Placental pericyte (primary cell): ENCODE measurements around the gene IL1RL1. TPM values are rescaled to one million over a fixed set of nuclear protein-coding genes. Genes with fewer than 3 reads are reported as not detected.

ENCODE experiments used
- total RNA-seq: library from RNA; depleted of rRNA; stranded (reverse); fragments of >200 nt; gene quantifications from 2 replicates; pipeline ENCODE4 v1.2.3, GENCODE V29; 2012

The IL1RL1 gene
- total RNA-seq: 0.22 and 0.57 TPM in 2 replicates

DNA sequence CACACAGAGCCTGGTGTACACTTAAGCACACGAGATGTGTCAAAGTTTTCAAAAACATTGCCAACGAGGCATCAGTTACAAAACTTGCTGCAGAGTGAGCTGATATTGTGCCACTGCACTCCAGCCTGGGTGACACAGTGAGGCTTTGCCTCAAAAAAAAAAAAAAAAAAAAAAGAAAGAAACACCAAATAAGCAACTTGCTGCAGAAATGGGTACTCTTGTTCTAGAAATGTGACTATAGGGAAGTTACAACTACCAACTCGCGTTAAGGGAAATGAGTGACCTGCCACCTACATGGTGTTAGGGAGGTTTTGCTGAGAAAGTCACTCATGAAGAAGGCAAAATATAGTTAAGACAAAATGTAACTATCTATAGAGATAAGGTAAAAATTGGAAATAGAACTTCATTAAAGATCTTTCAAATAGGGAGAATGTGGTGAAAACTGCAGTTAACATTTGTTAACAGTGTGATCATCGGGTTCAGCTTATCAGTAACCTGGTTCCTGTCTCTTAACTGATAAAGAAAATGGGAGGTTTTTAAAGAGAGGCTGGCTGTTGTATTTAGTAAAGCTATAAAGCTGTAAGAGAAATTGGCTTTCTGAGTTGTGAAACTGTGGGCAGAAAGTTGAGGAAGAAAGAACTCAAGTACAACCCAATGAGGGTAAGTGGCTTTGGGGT lies at the start of gene IL1RL1:
Gene IL1RL1, plus strand, starts transcription at position 600 of the 677 bp plus-strand sequence. CDS start 26,702 bp downstream, outside the sequence.

DNA sequence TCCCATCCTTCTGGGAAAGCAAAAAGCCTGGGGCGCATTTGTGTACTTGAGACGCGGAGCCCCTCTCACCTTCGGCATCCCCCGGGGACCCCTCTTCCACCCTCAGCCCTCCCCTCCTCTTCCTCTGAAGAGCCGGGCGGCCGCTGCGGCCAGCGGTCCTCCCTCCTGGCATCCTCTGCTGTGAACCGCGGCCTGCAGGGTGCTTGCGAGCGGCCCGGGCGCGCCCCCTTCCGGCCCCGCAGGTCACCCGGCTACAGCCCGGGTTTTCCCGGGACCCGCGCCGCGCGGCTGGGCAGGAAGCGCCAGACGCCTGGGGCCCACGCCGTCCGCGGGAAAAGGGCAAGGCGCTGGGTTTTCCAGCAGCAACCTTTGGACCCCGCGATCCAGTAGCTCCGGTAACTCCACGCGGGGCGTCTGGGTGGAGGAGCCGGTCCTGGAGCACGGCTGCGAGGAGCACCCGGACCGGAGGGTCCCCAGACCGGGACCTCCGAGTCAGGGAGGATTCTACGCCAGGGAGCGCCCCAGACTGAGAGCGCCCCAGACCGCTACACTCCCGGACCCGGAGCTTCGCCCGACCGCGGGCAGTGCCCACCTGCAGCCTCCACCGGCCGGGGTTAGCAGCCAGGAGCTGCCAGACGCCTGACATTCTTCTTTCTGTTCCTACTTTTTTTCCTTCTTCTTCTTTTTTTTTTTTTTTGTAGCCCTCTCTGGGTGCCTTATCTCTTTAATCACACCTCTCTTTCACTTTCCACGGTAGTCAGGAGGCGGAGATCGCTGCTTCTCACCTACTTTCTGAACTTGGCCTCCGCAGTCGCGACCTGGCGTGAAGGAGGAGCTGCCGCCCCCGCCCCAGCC lies 44.4 kb downstream of the IL1RL1 start, which contains the start of gene IL18R1:
Gene IL18R1, plus strand, starts transcription at position 271 of the 855 bp plus-strand sequence. CDS start 6,865 bp downstream, outside the sequence.

Other genes with a start within 250 kb of the IL1RL1 start
- gene IL1R1, start 168.8 kb upstream of the IL1RL1 start, total RNA-seq: 26.6 and 44.6 TPM in 2 replicates
- gene IL1RL2, start 124.5 kb upstream of the IL1RL1 start, total RNA-seq: 0.22 and 0.43 TPM in 2 replicates
- 0.43 and 0.44 TPM in 2 replicates for gene IL18R1, start 44.2 kb downstream of the IL1RL1 start, total RNA-seq
- gene IL18RAP, start 111.6 kb downstream of the IL1RL1 start, total RNA-seq: not detected in 2 replicates
- not detected in 2 replicates for gene SLC9A4, start 161.7 kb downstream of the IL1RL1 start, total RNA-seq